SJCRH30 (cell line): ENCODE results near the gene LCMT1. TPM values are rescaled to one million over a fixed set of nuclear protein-coding genes. Genes with fewer than 3 reads are reported as not detected.
A peak's percentile ranks its signal among the peaks of the same experiment; 100 is the strongest.

Experiments used
- DNase-seq, 2 experiments: peaks; one replicate each; pipeline ENCODE4 v3.0.0-alpha.2; 2015 to 2020
- H3K27ac ChIP-seq: fragments of 250-450 bp; sonication (Bioruptor Pico); 2 replicates; pipeline ENCODE4 v1.5.1; 2020; ENCODE audit warnings: mild to moderate bottlenecking, moderate library complexity
- H3K27me3 ChIP-seq: fragments of 250-450 bp; sonication (Bioruptor Pico); 2 replicates; pipeline ENCODE4 v1.5.1; 2020; ENCODE audit warnings: mild to moderate bottlenecking, moderate library complexity
- H3K36me3 ChIP-seq: fragments of 250-450 bp; sonication (Bioruptor Pico); 2 replicates; pipeline ENCODE4 v1.5.1; 2020; ENCODE audit warnings: mild to moderate bottlenecking, moderate library complexity
- H3K4me1 ChIP-seq: fragments of 250-450 bp; sonication (Bioruptor Pico); 2 replicates; pipeline ENCODE4 v1.5.1; 2020; ENCODE audit warnings: mild to moderate bottlenecking, moderate library complexity
- H3K4me3 ChIP-seq: fragments of 250-450 bp; sonication (Bioruptor Pico); 2 replicates; pipeline ENCODE4 v1.5.1; 2020; ENCODE audit warnings: mild to moderate bottlenecking, moderate library complexity
- H3K9me3 ChIP-seq: fragments of 250-450 bp; sonication (Bioruptor Pico); replicated peaks from 2 replicates; pipeline ENCODE4 v1.5.1; 2020; ENCODE audit warnings: mild to moderate bottlenecking, moderate library complexity
- total RNA-seq: library from RNA; depleted of rRNA; stranded (reverse); fragments of >200 nt; shearing (Covaris generic); gene quantifications from 2 replicates; pipeline ENCODE4 v1.2.3, GENCODE V29; 2014

The LCMT1 gene
- total RNA-seq, 1 experiment from 2014 or later, result 31.7 TPM

GRCh38 chr16:25083701-25084100 is 27.8 kb upstream of the LCMT1 start:
- no peak overlapping the region for H3K4me3 ChIP-seq
- H3K27me3 ChIP-seq, result no peaks in the 10 kb centered on the region
- no peak overlapping the region for H3K27ac ChIP-seq
- H3K9me3 ChIP-seq, result no peaks in the 10 kb centered on the region
- H3K36me3 ChIP-seq, result no peaks in the 10 kb centered on the region
- no peak for DNase-seq
- no peaks in the 10 kb centered on the region; the same call in 1 of the 2 replicates for H3K4me1 ChIP-seq

GRCh38 chr16:25084797-25085196 is 26.7 kb upstream of the LCMT1 start:
- H3K4me3 ChIP-seq, result no peak overlapping the region
- no peaks in the 10 kb centered on the region for H3K36me3 ChIP-seq
- no peak for DNase-seq
- H3K4me1 ChIP-seq, result peaks cover 2% of the 10 kb centered on the region; the same call in 1 of the 2 replicates
- no peak overlapping the region for H3K27ac ChIP-seq
- H3K27me3 ChIP-seq, result no peaks in the 10 kb centered on the region
- H3K9me3 ChIP-seq, result no peaks in the 10 kb centered on the region

- peak in 1 of 2 experiments; percentile 56 for DNase-seq
- peak overlapping the region; percentile 46; the same call in 1 of the 2 replicates for H3K27ac ChIP-seq
- no peaks in the 10 kb centered on the region for H3K27me3 ChIP-seq
- no peaks in the 10 kb centered on the region for H3K36me3 ChIP-seq
- no peaks in the 10 kb centered on the region for H3K9me3 ChIP-seq
- peaks cover 2% of the 10 kb centered on the region; the same call in 1 of the 2 replicates for H3K4me1 ChIP-seq
- H3K4me3 ChIP-seq, result no peak overlapping the region
Measured at GRCh38 chr16:25087761-25088160, 23.8 kb upstream of the LCMT1 start.

- H3K27ac ChIP-seq, result no peak overlapping the region
- H3K36me3 ChIP-seq, result no peaks in the 10 kb centered on the region
- DNase-seq, result no peak
- no peaks in the 10 kb centered on the region for H3K27me3 ChIP-seq
- H3K4me3 ChIP-seq, result no peak overlapping the region
- H3K9me3 ChIP-seq, result no peaks in the 10 kb centered on the region
- H3K4me1 ChIP-seq, result peaks cover 2% of the 10 kb centered on the region; the same call in 1 of the 2 replicates
Measured at GRCh38 chr16:25089351-25089750, 22.2 kb upstream of the LCMT1 start.

DNA sequence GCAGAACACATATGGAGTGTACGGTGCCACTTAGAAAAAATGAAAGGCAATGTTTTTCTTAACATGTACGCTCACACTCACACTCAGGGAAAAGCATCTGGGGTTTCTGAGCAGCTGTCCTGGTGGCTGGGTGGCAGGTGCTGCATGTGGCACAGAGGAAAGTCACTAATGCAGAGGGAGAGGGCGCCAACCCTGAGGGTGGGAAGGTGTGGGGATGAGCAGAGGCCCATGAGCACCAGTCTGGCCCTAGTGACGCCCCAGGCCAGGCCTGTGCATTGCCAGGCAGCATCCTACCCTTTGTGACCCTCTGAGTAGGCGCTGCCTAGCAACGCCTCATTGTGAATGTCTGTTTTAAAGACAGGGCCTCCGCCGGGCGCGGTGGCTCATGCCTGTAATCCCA is 19.1 kb upstream of the LCMT1 start:
- H3K27me3 ChIP-seq, result no peaks in the 10 kb centered on the region

GRCh38 chr16:25093208-25094061 is 18.1 kb upstream of the LCMT1 start:
- DNase-seq, result no peak
- no peak overlapping the region for H3K4me3 ChIP-seq
- H3K27ac ChIP-seq, result no peak overlapping the region
- no peaks in the 10 kb centered on the region for H3K27me3 ChIP-seq
- peaks cover 2% of the 10 kb centered on the region; the same call in 1 of the 2 replicates for H3K4me1 ChIP-seq
- no peaks in the 10 kb centered on the region for H3K9me3 ChIP-seq
- no peaks in the 10 kb centered on the region for H3K36me3 ChIP-seq

More for the DNA sequence above, 19.1 kb upstream of the LCMT1 start:
- Histone ChIP-seq H3K27ac (no peak overlapping the region), H3K36me3 (no peaks in the 10 kb centered on the region), H3K9me3 (no peaks in the 10 kb centered on the region), H3K4me1 (peaks cover 2% of the 10 kb centered on the region; the same call in 1 of the 2 replicates), H3K4me3 (no peak overlapping the region)
- DNase-seq, result no peak

GRCh38 chr16:25094596-25094995 is 16.9 kb upstream of the LCMT1 start:
- Histone ChIP-seq H3K36me3 (no peaks in the 10 kb centered on the region), H3K4me3 (no peak overlapping the region), H3K9me3 (no peaks in the 10 kb centered on the region), H3K27me3 (no peaks in the 10 kb centered on the region), H3K4me1 (no peaks in the 10 kb centered on the region), H3K27ac (no peak overlapping the region)
- no peak for DNase-seq

GRCh38 chr16:25095636-25096035 is 15.9 kb upstream of the LCMT1 start:
- Histone ChIP-seq H3K9me3 (no peaks in the 10 kb centered on the region), H3K4me3 (no peak overlapping the region), H3K27me3 (no peaks in the 10 kb centered on the region), H3K27ac (no peak overlapping the region), H3K4me1 (no peaks in the 10 kb centered on the region), H3K36me3 (no peaks in the 10 kb centered on the region)
- DNase-seq, result no peak

DNA sequence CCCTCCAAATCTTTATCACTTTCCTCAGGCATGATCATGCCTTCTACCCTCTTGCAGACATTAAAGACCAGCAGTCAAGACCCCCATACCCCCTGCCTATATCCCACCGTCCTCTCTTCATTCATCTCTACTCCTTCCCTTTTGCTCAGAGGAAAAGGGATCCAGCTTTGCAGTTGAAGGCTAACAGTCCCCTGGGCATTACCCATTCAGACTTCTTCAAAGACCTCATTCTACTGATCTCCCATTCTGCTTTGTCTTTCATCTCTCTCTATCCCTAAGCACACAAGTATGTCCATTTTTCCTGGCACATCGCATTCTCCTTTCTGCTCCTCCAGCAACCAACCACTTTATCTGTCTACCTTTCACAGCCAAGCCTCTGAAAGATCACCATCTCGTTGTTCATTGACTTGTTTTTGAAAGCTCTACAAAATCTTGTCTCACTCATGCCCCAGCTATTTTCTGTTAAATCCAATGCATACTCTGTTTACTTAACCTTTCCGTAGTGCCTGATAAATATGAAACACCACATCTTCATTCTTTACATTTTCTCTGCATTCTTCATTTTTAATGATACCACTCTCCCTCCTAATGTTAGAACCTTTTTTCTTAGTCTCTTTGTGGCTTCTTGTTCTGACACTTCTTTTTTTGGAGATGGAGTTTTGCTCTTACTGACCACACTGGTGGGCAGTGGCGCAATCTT is 14.1 kb upstream of the LCMT1 start:
- DNase-seq, result peak in 1 of 2 experiments; percentile 14
- Histone ChIP-seq H3K4me3 (no peak overlapping the region), H3K36me3 (no peaks in the 10 kb centered on the region), H3K9me3 (no peaks in the 10 kb centered on the region), H3K27ac (no peak overlapping the region), H3K4me1 (no peaks in the 10 kb centered on the region), H3K27me3 (no peaks in the 10 kb centered on the region)

- Histone ChIP-seq H3K9me3 (no peaks in the 10 kb centered on the region), H3K36me3 (no peaks in the 10 kb centered on the region), H3K4me1 (no peaks in the 10 kb centered on the region), H3K27ac (no peak overlapping the region), H3K27me3 (no peaks in the 10 kb centered on the region), H3K4me3 (no peak overlapping the region)
- no peak for DNase-seq
Measured at GRCh38 chr16:25100511-25100910, 11.0 kb upstream of the LCMT1 start.

GRCh38 chr16:25106567-25107465 is 4.7 kb upstream of the LCMT1 start:
- DNase-seq, result peak; percentile 74 to 78
- H3K9me3 ChIP-seq, result no peaks in the 10 kb centered on the region
- no peaks in the 10 kb centered on the region; the same call in 1 of the 2 replicates for H3K4me1 ChIP-seq
- H3K36me3 ChIP-seq, result no peaks in the 10 kb centered on the region
- peak overlapping the region; percentile 17; the same call in 1 of the 2 replicates for H3K27ac ChIP-seq
- H3K27me3 ChIP-seq, result no peaks in the 10 kb centered on the region
- H3K4me3 ChIP-seq, result peak overlapping the region; percentile 69

GRCh38 chr16:25107466-25107792 is 4.1 kb upstream of the LCMT1 start:
- H3K4me1 ChIP-seq, result no peaks in the 10 kb centered on the region; the same call in 1 of the 2 replicates
- H3K36me3 ChIP-seq, result no peaks in the 10 kb centered on the region
- H3K27me3 ChIP-seq, result no peaks in the 10 kb centered on the region
- peak overlapping the region; percentile 17; the same call in 1 of the 2 replicates for H3K27ac ChIP-seq
- no peaks in the 10 kb centered on the region for H3K9me3 ChIP-seq
- no peak for DNase-seq
- H3K4me3 ChIP-seq, result peak overlapping the region; percentile 69

DNA sequence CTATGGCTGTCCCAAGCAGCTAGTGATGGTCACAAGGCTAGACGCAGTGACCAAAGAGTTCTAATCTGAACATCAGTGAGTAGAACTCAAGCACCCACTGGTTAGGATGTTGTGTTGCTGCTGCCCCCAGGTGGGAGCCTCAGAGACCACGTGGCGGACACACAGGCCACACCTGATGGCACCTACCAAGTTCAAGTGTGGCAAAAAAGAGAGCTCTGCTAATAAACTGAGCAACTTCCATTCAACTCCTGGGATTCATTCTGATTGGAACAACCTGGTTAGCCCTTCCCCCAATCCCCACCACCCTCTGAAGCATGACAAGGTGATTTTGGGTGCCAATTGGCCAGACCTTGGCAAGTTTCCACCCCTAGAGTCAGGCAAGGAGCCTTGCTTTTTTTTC is 3.5 kb upstream of the LCMT1 start:
- Histone ChIP-seq H3K27me3 (no peaks in the 10 kb centered on the region), H3K4me1 (no peaks in the 10 kb centered on the region; the same call in 1 of the 2 replicates), H3K27ac (no peak overlapping the region), H3K9me3 (no peaks in the 10 kb centered on the region), H3K36me3 (no peaks in the 10 kb centered on the region), H3K4me3 (no peak overlapping the region)
- DNase-seq, result peak in 1 of 2 experiments; percentile 22

GRCh38 chr16:25109643-25110042 is 1.9 kb upstream of the LCMT1 start:
- DNase-seq, result peak; percentile 46 to 57
- Histone ChIP-seq H3K4me3 (no peak overlapping the region), H3K27ac (no peak overlapping the region)

More at GRCh38 chr16:25109643-25110042, 1.9 kb upstream of the LCMT1 start:
- H3K4me1 ChIP-seq, result no peaks in the 10 kb centered on the region; the same call in 1 of the 2 replicates
- no peaks in the 10 kb centered on the region for H3K9me3 ChIP-seq
- no peaks in the 10 kb centered on the region for H3K27me3 ChIP-seq
- H3K36me3 ChIP-seq, result no peaks in the 10 kb centered on the region
